ENCODE results near the gene ZC3H10. TPM values are rescaled to one million over a fixed set of nuclear protein-coding genes. Genes with fewer than 3 reads are reported as not detected.

Gene ZC3H10
- total and polyA plus RNA-seq, 2 of the 4 experiments (the other 2 are of a cell fraction), result 1.5 to 3.6 TPM

DNA sequence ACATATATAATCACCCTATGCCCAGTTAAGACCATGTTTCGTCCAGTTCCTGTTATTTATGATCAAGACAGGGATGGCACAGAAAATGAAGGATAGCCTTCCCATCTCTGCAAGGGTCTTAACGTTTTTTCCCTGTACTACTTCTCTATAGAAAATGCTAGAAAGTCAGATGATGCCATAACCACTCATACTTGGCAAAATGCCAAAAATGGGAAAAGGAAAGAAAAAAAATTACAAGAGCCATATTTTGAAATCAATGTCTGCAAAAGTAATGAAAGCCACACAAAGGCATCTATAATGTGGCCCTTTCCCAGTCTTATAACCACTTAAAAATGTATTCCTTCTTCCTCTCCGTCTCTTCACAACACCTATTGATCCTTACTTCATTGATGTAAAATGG lies 32.5 kb downstream of the ZC3H10 start:
- Histone ChIP-seq H3K4me1 (ENCODE audit: control insufficient read depth, insufficient read depth, low read length) (peaks cover 10% of the 10 kb centered on the region), H3K23ac (ENCODE audit: low read depth, low read length) (no peak overlapping the region), H3K14ac (replicated peaks; ENCODE audit: low read depth, low read length) (no peak overlapping the region), H4K91ac (ENCODE audit: insufficient read depth, low read depth, low read length) (no peak overlapping the region), H2BK120ac (ENCODE audit: low read depth, low read length) (no peak overlapping the region), H3K9me3 (ENCODE audit: control insufficient read depth, insufficient read depth, low read length) (no peaks in the 10 kb centered on the region), H2BK15ac (ENCODE audit: low read depth, low read length) (no peak overlapping the region), H4K5ac (ENCODE audit: low read depth, low read length) (no peak overlapping the region), H2AFZ (replicated peaks; ENCODE audit: low read length, poor library complexity) (no peak overlapping the region), H4K20me1 (ENCODE audit: insufficient read depth, low read length) (no peaks in the 10 kb centered on the region), H3K4me2 (ENCODE audit: low read depth, low read length) (no peak overlapping the region), H3K27ac (ENCODE audit: insufficient read depth, low read length) (no peak overlapping the region), H3K27me3 (ENCODE audit: control insufficient read depth, insufficient read depth, low read length) (no peaks in the 10 kb centered on the region), H3K9me1 (ENCODE audit: insufficient read depth, low read length) (peaks cover 19% of the 10 kb centered on the region), H2BK20ac (ENCODE audit: low read depth, low read length) (no peak overlapping the region), H2BK5ac (ENCODE audit: low read depth, low read length, poor library complexity, severe bottlenecking) (no peak overlapping the region), H2AK5ac (ENCODE audit: low read depth, low read length) (no peak overlapping the region), H2AK9ac (replicated peaks; ENCODE audit: low read depth, low read length, poor library complexity) (no peak overlapping the region), H3K79me1 (ENCODE audit: low read depth in 1 of 2, low read length in 2 of 2) (peaks cover 22 to 40% of the 10 kb centered on the region in 2 experiments), H3K36me3 (ENCODE audit: control insufficient read depth, insufficient read depth, low read length) (peaks cover 4% of the 10 kb centered on the region; the same call in 1 of the 2 replicates), H3K9ac (ENCODE audit: low read depth, low read length) (no peak overlapping the region), H3K4me3 (ENCODE audit: insufficient read depth, low read depth, low read length) (no peak overlapping the region), H3K18ac (ENCODE audit: low read depth, low read length) (no peak overlapping the region), H4K8ac (ENCODE audit: low read depth in 2 of 2, low read length in 2 of 2) (no peak overlapping the region; a peak in 2 of 4 replicates), H3K4ac (ENCODE audit: low read depth, low read length) (no peak overlapping the region), H3K56ac (ENCODE audit: extremely low read depth, insufficient read depth, low read length) (no peak overlapping the region)
- DNase-seq (peak; percentile 43), ATAC-seq (ENCODE audit: low read depth) (no peak)
- BruUV-seq (replicated peaks), result no TSS peak
- in situ Hi-C loops (cut with MboI; ENCODE audit: low sequenced_read_pairs) (no loop called here), intact Hi-C loops (cut with micrococcal nuclease) (no loop called here), dilution Hi-C loops (cut with HindIII; ENCODE audit: low sequenced_read_pairs, unreplicated experiment) (no loop called here)
- no CpG with 5 or more reads among the region's 3 CpGs for WGBS, 2 experiments (ENCODE audit: extremely low coverage in 2 of 2, insufficient read length in 1 of 2)
- TF ChIP-seq BHLHE40 (IDR thresholded peaks at IDR 0.05; ENCODE audit: low read depth, low read length) (no peak), RCOR1 (IDR thresholded peaks at IDR 0.05; ENCODE audit: insufficient replicate concordance, low read length) (no peak), MXI1 (IDR thresholded peaks at IDR 0.05; ENCODE audit: borderline replicate concordance, low read depth, low read length) (no peak), RAD21 (IDR thresholded peaks at IDR 0.05; ENCODE audit: low read length) (no peak), MAZ (IDR thresholded peaks at IDR 0.05; ENCODE audit: borderline replicate concordance, low read depth, low read length) (no peak), RFX5 (IDR thresholded peaks at IDR 0.05; ENCODE audit: low read depth, low read length) (no peak), CHD1 (IDR thresholded peaks at IDR 0.05; ENCODE audit: low read depth, low read length) (no peak), POLR2A (IDR thresholded peaks at IDR 0.05; ENCODE audit: low read depth, low read length) (no peak), CEBPB (IDR thresholded peaks at IDR 0.05; ENCODE audit: low read depth, low read length) (no peak)
- ChIA-PET POLR2A (ENCODE audit: unreplicated experiment) (interaction anchor here (0.6 kb wide), 1 partner anchor 8 kb away, joined by 4 read pairs; no protein-coding TSS in a partner anchor), CTCF (interaction anchor here (0.6 kb wide), 1 partner anchor 11 kb away, joined by 3 read pairs; no protein-coding TSS in a partner anchor)

Data from IMR-90 (cell line).